SK-N-SH (cell line): ENCODE data around the gene SLC35F1. TPM values are rescaled to one million over a fixed set of nuclear protein-coding genes. Genes with fewer than 3 reads are reported as not detected.

ENCODE experiments used
- CTCF ChIA-PET: fragments of 300-600, 350-600 bp; formaldehyde crosslinking; extraction: SDS; loops from one replicate; lab custom pipeline; 2021; lab: Yijun Ruan, JAX
- POLR2A ChIA-PET: fragments of 350-600 bp; sonication (Branson Sonifier 250); formaldehyde crosslinking; extraction: SDS; loops from one replicate; lab custom pipeline; 2020; ENCODE audit warnings: antibody characterized with exemption, inconsistent platforms; lab: Yijun Ruan, JAX
- DNase-seq: peaks from one replicate; pipeline ENCODE4 v3.0.0; 2012
- H2AFZ ChIP-seq: fragments of 200-600 bp; sonication (generic); 2 replicates; pipeline ENCODE4 v1.8.1; 2016; ENCODE audit warnings: antibody characterized with exemption, mild to moderate bottlenecking, low read depth
- H3F3A ChIP-seq: fragments of 200-600 bp; sonication (generic); replicated peaks from 2 replicates; pipeline ENCODE3; 2016; ENCODE audit warnings: antibody characterized with exemption, mild to moderate bottlenecking; ENCODE audit not compliant: insufficient read depth
- H3K27ac ChIP-seq, 2 experiments: fragments of 200-500 bp in 1 of 2; fragments of 200-600 bp in 1 of 2; sonication (Bioruptor generic) in 1 of 2; sonication (generic), shearing (Covaris generic) in 1 of 2; 2 replicates each; pipeline versions ENCODE4 v1.5.1 to v1.6.1; 2014 to 2016; ENCODE audit warnings: low read depth in 2 of 2, inconsistent platforms in 1 of 2, low read length in 1 of 2, mild to moderate bottlenecking in 1 of 2, mixed read lengths in 1 of 2
- H3K27me3 ChIP-seq: fragments of 200-600 bp; sonication (generic), shearing (Covaris generic); 2 replicates; pipeline ENCODE4 v1.6.1; 2016; ENCODE audit warnings: mixed run types; ENCODE audit not compliant: insufficient read depth
- H3K36me3 ChIP-seq, 2 experiments: fragments of 200-500 bp in 1 of 2; fragments of 200-600 bp in 1 of 2; sonication (Bioruptor generic) in 1 of 2; sonication (generic) in 1 of 2; replicated peaks in 1 of 2; 2 replicates each; pipeline versions ENCODE3 to v1.5.1; 2014 to 2016; ENCODE audit warnings: low read length in 1 of 2, mild to moderate bottlenecking in 1 of 2; ENCODE audit not compliant: insufficient read depth in 2 of 2, control insufficient read depth in 1 of 2
- H3K4me1 ChIP-seq, 2 experiments: fragments of 200-500 bp in 1 of 2; fragments of 200-600 bp in 1 of 2; sonication (Bioruptor generic) in 1 of 2; sonication (generic), shearing (Covaris generic) in 1 of 2; 2 replicates each; pipeline versions ENCODE4 v1.5.1 to v1.6.1; 2014 to 2016; ENCODE audit warnings: low read depth in 1 of 2, low read length in 1 of 2, mixed run types in 1 of 2; ENCODE audit not compliant: insufficient read depth in 2 of 2, control insufficient read depth in 1 of 2
- H3K4me2 ChIP-seq: fragments of 200-600 bp; sonication (generic), shearing (Covaris generic); 2 replicates; pipeline ENCODE4 v1.6.1; 2017; ENCODE audit warnings: mixed run types
- H3K4me3 ChIP-seq, 2 experiments: fragments of 200-500 bp in 1 of 2; fragments of 200-600 bp in 1 of 2; sonication (Bioruptor generic) in 1 of 2; sonication (generic), shearing (Covaris generic) in 1 of 2; 2 replicates each; pipeline versions ENCODE4 v1.5.1 to v1.8.1; 2014 to 2016; ENCODE audit warnings: low read depth in 2 of 2, inconsistent platforms in 1 of 2, low read length in 1 of 2, mild to moderate bottlenecking in 1 of 2, mixed read lengths in 1 of 2, moderate library complexity in 1 of 2
- H3K79me2 ChIP-seq: fragments of 200-600 bp; sonication (generic); 2 replicates; pipeline ENCODE4 v1.8.1; 2017; ENCODE audit warnings: mild to moderate bottlenecking; ENCODE audit not compliant: insufficient read depth
- H3K9ac ChIP-seq: fragments of 200-600 bp; sonication (generic); 2 replicates; pipeline ENCODE4 v1.6.1; 2017; ENCODE audit warnings: mixed run types
- H3K9me2 ChIP-seq: fragments of 200-600 bp; sonication (generic); 2 replicates; pipeline ENCODE4 v1.6.1; 2017; ENCODE audit warnings: mixed run types
- H3K9me3 ChIP-seq: fragments of 200-600 bp; sonication (generic); 2 replicates; pipeline ENCODE4 v1.6.1; 2017; ENCODE audit warnings: mixed run types, mild to moderate bottlenecking, moderate library complexity
- H4K20me1 ChIP-seq: fragments of 200-600 bp; sonication (generic); 2 replicates; pipeline ENCODE4 v1.6.1; 2017; ENCODE audit warnings: mild to moderate bottlenecking, mixed run types; ENCODE audit not compliant: insufficient read depth
- ELF1 ChIP-seq: IDR thresholded peaks from 2 replicates; pipeline ENCODE4 v1.4.0; 2012
- FOSL2 ChIP-seq: IDR thresholded peaks from 2 replicates; pipeline ENCODE4 v1.4.0; 2012; ENCODE audit warnings: low read depth, mild to moderate bottlenecking, moderate library complexity, borderline replicate concordance
- FOXM1 ChIP-seq: IDR thresholded peaks from 2 replicates; pipeline ENCODE4 v1.4.0; 2012; ENCODE audit warnings: low read depth, mild to moderate bottlenecking
- MEF2A ChIP-seq: IDR thresholded peaks from 2 replicates; pipeline ENCODE4 v1.4.0; 2012; ENCODE audit warnings: low read depth, borderline replicate concordance
- POLR2AphosphoS5 ChIP-seq: IDR thresholded peaks from 2 replicates; pipeline ENCODE4 v1.6.1; 2012; ENCODE audit warnings: low read depth, low read length
- RAD21 ChIP-seq: IDR thresholded peaks from 2 replicates; pipeline ENCODE4 v1.6.1; 2012; ENCODE audit warnings: mild to moderate bottlenecking, low read length
- RCOR1 ChIP-seq: fragments of 150-350 bp; IDR thresholded peaks from 2 replicates; pipeline ENCODE4 v1.6.1; 2017; ENCODE audit warnings: antibody characterized with exemption, low read length
- RFX5 ChIP-seq: IDR thresholded peaks from 2 replicates; pipeline ENCODE4 v1.6.1; 2012; ENCODE audit warnings: mild to moderate bottlenecking, improper control_type of control experiment, low read length
- RXRA ChIP-seq: IDR thresholded peaks from 2 replicates; pipeline ENCODE4 v1.4.0; 2012; ENCODE audit warnings: low read depth, mild to moderate bottlenecking, borderline replicate concordance
- SIN3A ChIP-seq: IDR thresholded peaks from 2 replicates; pipeline ENCODE4 v1.6.1; 2012; ENCODE audit warnings: low read depth, mild to moderate bottlenecking, low read length, moderate library complexity, borderline replicate concordance
- SMC3 ChIP-seq: IDR thresholded peaks from 2 replicates; pipeline ENCODE4 v1.6.1; 2012; ENCODE audit warnings: low read depth, low read length, improper control_type of control experiment
- TEAD4 ChIP-seq: IDR thresholded peaks from 2 replicates; pipeline ENCODE4 v1.4.0; 2012; ENCODE audit warnings: mild to moderate bottlenecking, borderline replicate concordance; ENCODE audit not compliant: insufficient read depth
- WGBS: methylation state at CpG from one replicate; pipeline ENCODE4 v1.1.6; 2017; ENCODE audit warnings: low lambda C conversion rate; 5-methylcytosine and 5-hydroxymethylcytosine counted together
- polyA plus RNA-seq, 3 experiments: library from polyadenylated mRNA; depleted of rRNA; stranded (reverse); fragments of >200 nt; gene quantifications; 2 replicates each; pipeline ENCODE4 v1.2.3, GENCODE V29; 2012
- TF ChIP-seq, protein P1 (sequence below): fragments of 150-350 bp; IDR thresholded peaks from 2 replicates; pipeline ENCODE4 v1.6.1; 2017; ENCODE audit warnings: antibody characterized with exemption, low read length, low read depth, borderline replicate concordance

SLC35F1 gene
- polyA plus RNA-seq, 1 of the 3 experiments (the other 2 are of a cell fraction), result under 0.01 TPM

DNA sequence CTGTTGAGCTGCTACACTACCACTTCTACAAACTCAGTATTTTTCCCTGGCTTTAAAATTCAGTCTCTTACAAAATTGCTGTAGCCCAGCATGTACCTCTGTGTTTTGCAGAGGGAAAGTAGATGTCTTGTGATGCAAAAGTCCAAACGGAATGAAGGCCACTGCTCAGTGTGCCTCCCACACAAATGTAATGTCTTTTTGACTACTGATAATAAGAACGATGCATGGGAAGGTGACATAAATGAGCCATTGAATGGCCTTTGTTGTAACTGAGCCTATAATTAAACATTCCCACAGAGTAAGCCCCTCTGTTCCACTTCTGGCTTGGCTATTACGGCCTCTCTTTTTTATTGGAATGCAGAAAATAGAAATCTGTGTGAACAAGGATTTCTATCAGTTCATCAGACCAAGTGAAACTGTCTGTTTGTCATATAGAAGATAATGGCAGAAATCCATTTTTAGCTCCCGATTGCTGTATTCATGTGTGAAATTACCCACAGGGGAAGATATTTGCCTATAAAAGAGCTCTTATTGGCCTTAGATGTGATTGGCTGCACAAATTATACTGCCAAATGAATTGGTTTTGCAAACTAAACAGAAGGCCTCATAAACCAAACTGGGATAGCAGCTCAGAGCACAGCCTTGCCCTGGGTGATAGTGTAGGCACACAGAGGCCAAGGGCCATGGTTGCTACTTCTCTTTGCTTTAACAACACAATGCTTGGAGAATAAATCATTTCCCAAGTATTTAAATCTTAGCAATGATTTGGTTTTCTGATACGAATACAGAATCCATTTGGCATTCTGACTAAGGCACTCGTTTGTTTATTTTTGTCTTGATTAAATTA lies 399.6 kb downstream of the SLC35F1 start:
- no peaks in the 10 kb centered on the region for H3K9me2 ChIP-seq
- TF ChIP-seq SIN3A, result no peak
- TF ChIP-seq FOSL2, result no peak
- TF ChIP-seq TEAD4, result no peak
- TF ChIP-seq MEF2A, result no peak
- H4K20me1 ChIP-seq, result no peaks in the 10 kb centered on the region
- no peak overlapping the region for H2AFZ ChIP-seq
- H3F3A ChIP-seq, result no peaks in the 10 kb centered on the region
- no peaks in the 10 kb centered on the region for H3K79me2 ChIP-seq
- H3K9ac ChIP-seq, result no peak overlapping the region
- no peak overlapping the region for H3K4me3 ChIP-seq
- H3K4me1 ChIP-seq, result no peaks in the 10 kb centered on the region
- 45% methylated on average over 6 of the region's 6 CpGs for WGBS
- no peaks in the 10 kb centered on the region for H3K9me3 ChIP-seq
- POLR2A ChIA-PET, result no interaction called here
- no peaks in the 10 kb centered on the region for H3K36me3 ChIP-seq
- no peak overlapping the region for H3K4me2 ChIP-seq
- CTCF ChIA-PET, result interaction anchor here (1.3 kb wide), 1 partner anchor 23 kb away, joined by 3 read pairs; no protein-coding TSS in a partner anchor
- no peak for DNase-seq
- no peaks in the 10 kb centered on the region for H3K27me3 ChIP-seq
- no peak overlapping the region for H3K27ac ChIP-seq

DNA sequence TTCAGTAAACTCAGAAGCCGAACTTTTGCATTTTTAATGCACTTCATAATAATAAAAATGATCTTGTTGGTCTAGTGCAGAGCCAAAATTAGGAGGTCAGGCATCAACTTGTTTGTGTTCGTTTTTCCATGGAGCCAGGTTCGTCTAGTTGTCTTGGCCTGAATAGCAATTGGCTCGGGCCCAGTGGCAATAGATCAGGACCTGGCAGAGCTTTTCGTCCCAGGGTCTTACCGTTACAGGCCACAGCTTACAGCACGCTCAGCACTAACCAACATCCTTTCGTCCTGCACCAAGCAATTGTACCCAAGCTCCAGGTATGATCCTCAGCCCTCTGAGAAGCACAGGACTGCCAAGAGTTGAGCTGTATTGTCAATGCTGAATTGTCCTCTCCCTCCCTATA lies 400.5 kb downstream of the SLC35F1 start:
- ChIA-PET CTCF (interaction anchor here (0.6 to 1.3 kb wide), 2 partner anchors 24 to 131 kb away, joined by 3 read pairs; no protein-coding TSS in a partner anchor), POLR2A (no interaction called here)
- no peaks in the 10 kb centered on the region for H3K27me3 ChIP-seq
- H3K79me2 ChIP-seq, result no peaks in the 10 kb centered on the region
- no peak overlapping the region for H3K4me2 ChIP-seq
- no peaks in the 10 kb centered on the region for H3F3A ChIP-seq
- 45% methylated on average over 8 of the region's 8 CpGs for WGBS
- no peak for DNase-seq
- no peaks in the 10 kb centered on the region for H3K4me1 ChIP-seq
- H2AFZ ChIP-seq, result no peak overlapping the region
- H3K4me3 ChIP-seq, result no peak overlapping the region
- H3K9me3 ChIP-seq, result no peaks in the 10 kb centered on the region
- H3K36me3 ChIP-seq, result no peaks in the 10 kb centered on the region
- no peak overlapping the region for H3K9ac ChIP-seq
- no peaks in the 10 kb centered on the region for H4K20me1 ChIP-seq
- H3K27ac ChIP-seq, result no peak overlapping the region
- no peak for TF ChIP-seq POLR2AphosphoS5
- TF ChIP-seq MEF2A, result no peak
- TF ChIP-seq RCOR1, result no peak
- TF ChIP-seq SMC3, result no peak
- no peak for TF ChIP-seq FOXM1
- no peak for TF ChIP-seq RFX5
- TF ChIP-seq, protein P1, sequence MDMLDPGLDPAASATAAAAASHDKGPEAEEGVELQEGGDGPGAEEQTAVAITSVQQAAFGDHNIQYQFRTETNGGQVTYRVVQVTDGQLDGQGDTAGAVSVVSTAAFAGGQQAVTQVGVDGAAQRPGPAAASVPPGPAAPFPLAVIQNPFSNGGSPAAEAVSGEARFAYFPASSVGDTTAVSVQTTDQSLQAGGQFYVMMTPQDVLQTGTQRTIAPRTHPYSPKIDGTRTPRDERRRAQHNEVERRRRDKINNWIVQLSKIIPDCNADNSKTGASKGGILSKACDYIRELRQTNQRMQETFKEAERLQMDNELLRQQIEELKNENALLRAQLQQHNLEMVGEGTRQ, result no peak
- no peak for TF ChIP-seq RXRA
- TF ChIP-seq ELF1, result no peak
- no peak for TF ChIP-seq RAD21
- no peaks in the 10 kb centered on the region for H3K9me2 ChIP-seq
